Astrocyte of the hippocampus (primary cell): ENCODE results near the gene DOCK7.
A peak's percentile ranks its signal among the peaks of the same experiment; 100 is the strongest.
"Not testable (repeated sequence)": the region's sequence is repeated elsewhere in the genome, so short reads cannot be mapped to it uniquely, and the experiment has no call there.

Source experiments
- DNase-seq: peaks from one replicate; pipeline ENCODE4 v3.0.0; 2011; ENCODE audit warnings: low read depth, low spot score

The DOCK7 gene, protein sequence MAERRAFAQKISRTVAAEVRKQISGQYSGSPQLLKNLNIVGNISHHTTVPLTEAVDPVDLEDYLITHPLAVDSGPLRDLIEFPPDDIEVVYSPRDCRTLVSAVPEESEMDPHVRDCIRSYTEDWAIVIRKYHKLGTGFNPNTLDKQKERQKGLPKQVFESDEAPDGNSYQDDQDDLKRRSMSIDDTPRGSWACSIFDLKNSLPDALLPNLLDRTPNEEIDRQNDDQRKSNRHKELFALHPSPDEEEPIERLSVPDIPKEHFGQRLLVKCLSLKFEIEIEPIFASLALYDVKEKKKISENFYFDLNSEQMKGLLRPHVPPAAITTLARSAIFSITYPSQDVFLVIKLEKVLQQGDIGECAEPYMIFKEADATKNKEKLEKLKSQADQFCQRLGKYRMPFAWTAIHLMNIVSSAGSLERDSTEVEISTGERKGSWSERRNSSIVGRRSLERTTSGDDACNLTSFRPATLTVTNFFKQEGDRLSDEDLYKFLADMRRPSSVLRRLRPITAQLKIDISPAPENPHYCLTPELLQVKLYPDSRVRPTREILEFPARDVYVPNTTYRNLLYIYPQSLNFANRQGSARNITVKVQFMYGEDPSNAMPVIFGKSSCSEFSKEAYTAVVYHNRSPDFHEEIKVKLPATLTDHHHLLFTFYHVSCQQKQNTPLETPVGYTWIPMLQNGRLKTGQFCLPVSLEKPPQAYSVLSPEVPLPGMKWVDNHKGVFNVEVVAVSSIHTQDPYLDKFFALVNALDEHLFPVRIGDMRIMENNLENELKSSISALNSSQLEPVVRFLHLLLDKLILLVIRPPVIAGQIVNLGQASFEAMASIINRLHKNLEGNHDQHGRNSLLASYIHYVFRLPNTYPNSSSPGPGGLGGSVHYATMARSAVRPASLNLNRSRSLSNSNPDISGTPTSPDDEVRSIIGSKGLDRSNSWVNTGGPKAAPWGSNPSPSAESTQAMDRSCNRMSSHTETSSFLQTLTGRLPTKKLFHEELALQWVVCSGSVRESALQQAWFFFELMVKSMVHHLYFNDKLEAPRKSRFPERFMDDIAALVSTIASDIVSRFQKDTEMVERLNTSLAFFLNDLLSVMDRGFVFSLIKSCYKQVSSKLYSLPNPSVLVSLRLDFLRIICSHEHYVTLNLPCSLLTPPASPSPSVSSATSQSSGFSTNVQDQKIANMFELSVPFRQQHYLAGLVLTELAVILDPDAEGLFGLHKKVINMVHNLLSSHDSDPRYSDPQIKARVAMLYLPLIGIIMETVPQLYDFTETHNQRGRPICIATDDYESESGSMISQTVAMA (N-terminal part only)

DNA sequence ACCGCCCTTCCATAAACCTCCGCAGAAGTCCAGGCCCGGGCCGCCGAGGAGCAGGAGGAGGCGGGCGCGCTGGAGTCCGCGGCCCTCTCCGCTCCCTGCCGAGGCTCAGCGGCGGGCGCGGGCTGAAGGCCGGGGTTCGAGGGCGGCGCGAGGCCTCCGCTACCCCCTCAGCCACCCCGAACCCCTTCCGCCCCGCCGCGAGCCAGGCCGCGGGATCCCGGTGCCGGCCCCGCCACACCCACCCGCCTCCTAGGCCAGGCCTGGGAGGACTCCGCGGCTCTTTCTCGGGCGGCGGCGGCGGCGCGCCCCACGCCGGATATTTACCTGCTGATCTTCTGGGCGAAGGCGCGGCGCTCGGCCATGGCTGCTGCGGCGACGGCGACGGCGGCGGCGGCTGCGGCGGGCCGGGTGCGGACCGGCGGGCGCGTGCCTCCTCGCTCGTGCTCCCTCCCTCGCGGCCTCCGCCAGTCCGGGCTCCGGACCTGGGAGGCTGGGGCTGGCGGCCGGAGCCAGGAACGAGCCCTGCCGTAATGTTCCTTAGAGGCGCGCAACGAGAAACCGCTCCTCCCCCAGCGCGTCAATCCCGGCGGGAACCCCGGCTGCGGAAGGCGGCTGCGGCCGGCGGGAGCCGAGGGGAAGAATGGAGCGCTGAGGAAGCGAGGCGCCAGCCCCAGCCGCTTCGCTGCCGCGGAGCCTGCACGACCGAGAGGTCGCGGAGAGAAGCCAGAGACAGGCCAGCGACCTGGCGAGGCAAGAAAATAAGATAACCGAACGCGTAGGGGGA is at the start of gene DOCK7:
TSS of gene DOCK7 (minus strand) at position 484 of the 784 bp plus-strand sequence. CDS start at position 362, 122 bp downstream.
- DNase-seq: peak; percentile 94

DNA sequence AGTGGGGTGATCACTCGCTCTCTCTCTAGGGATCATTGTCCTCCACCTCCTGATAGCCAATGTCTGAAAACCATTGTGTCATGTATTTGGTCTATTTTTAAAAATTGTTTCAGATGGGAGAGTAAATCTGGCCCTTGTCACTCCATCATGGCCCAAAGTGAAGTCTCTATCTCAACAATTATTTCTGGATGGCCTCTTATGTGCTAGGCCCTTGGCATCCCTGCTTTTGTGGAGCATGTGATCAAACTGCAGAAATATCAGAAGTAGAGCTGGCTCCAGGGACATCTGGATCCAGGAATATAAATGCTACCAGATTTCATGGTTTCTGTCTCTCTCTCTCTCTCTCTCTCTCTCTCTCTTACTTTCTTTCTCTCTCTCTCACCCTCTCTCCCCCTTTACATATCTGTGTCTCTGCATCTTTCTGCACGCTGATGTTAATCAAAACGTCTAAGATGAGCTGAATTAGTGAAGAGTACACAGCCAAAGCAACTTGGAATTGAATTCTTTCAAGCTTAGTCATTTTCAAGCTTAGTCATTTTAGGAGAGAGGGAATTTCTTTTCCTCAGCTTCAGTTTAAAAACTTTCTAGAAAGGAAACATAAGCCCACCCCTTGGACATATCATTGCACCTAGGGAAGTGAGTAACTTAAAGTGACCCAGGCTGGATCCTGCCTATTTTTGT is 47.4 kb upstream of the DOCK7 start:
- peak; percentile 49 for DNase-seq

DNA sequence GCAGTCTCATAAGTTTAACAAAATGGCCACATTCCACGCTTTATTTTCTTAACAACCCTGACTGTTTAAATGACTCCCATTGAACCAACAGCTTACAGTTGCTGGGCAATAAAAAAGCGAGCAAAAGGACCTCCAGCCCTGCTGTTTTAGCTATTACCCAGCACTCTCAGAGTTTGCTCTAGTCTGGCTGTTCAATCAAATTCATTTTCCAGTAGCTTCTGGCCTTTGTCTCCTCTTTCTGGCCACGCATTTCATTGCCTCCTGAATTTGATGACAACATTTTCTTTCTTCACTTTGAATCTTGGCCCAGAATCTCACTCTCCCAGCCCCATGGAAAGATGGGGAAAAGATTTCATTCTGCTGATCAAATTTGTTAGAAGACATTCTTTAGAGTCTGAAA is 44.1 kb upstream of the DOCK7 start:
- DNase-seq: no peak

DNA sequence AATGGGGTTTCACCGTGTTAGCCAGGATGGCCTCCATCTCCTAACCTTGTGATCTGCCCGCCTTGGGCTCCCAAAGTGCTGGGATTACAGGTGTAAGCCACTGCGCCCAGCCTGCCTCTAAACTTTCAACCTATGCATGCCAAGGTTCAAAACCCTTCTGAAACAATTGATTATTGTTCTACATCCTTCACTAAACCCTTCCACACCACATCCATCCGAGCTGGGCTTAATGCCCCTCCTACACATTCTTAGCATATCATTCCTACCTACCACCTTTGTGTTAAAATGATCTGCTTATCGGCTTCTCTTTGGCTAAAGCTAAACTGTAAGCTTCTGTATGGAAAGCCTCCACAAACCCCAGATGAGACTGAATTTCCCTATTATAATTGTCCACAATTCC is 40.8 kb upstream of the DOCK7 start:
- no peak for DNase-seq

DNA sequence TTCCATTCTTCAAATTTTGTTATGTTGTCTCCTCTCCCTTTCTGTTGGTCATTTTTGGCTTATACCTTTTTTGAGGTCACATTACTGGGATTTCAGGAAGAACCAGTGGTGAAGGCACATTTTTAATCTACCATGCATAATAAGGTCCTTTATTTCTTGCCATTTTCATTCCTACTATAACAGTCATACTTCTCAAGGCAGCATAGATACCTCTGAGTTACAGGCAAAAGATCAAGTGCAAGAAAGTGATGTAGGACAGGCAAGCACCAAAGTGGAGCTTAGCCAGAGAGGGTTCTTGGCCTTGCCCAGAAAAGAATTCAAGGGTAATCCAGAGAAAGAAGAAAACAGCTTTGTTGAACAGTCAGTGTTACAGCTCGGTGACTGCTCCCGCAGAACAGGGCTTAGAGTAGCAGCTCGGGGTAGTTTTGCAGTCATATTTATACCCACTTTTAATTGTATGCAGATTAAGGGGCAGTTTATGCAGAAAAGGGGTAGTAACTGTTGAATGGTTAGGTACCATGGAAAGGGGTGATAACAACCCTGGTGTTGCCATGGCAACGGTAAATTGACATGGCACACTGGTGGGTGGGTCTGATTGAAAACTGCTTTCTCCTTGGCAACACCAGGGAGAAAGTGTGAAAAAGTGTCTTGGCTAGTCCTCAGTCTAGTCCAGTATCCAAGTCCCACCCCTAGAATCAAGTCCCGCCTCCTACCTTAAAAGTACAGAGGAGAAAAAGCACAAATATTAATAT is 39.6 kb upstream of the DOCK7 start:
- DNase-seq: peak; percentile 16

DNA sequence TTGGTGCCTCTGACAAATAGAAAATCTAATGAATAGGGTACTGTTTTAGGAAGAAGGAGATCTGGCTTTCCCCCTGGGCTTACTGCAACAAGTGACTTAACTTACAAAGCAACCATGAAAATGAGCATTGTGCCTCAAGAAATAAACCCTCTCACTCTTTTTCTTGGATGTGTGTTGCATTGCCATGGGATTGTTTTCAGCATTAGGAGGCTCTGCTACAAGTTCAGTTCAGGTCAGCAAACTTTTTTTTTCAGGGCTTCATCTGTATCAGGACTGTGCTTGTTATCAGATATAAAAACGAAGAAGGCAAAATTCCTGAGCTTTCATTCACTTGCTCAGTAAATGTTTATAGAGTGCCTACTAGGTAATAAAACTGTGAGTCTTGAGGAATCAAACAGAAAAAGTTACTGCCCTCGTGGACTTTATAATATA is 37.8 kb upstream of the DOCK7 start:
- DNase-seq: peak; percentile 27

DNA sequence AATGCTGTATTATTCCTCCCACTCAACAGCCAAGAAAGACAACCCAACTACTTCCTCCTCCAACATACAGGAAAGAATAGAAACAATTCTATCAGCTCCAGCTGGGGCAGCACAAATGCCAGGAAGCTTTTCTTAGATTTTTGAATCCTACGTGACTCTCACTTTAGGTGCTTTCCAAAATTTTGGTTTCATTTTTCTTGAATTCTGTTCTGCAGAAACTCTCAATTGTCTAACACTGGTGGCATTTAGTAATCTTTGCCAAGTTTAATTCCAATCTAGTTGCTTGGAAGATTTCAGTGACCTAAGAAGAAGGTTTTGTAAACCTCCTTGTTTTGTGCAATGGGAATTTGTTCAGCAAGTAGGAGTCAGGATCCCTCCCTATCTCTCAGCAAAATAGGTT is 37.1 kb upstream of the DOCK7 start:
- peak; percentile 53 for DNase-seq

DNA sequence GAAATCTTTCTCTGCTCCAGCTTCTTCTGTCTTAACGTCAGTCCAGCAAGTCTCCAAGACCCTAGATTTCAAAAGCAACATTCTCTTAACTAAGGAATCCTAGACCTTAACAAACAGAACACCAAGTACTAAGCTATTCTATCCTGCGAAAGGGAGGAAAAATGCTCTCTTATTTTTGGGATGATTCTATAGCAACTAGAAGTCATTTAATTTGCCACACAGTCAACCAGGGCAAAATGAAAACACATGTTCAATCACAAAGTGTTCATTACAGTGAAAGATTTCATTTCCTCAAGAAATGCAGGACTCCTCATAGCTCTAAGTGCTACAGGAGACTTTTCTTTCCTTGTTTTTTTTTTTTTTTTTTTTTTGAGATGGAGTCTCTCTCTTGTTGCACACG is 36.2 kb upstream of the DOCK7 start:
- no peak for DNase-seq

DNA sequence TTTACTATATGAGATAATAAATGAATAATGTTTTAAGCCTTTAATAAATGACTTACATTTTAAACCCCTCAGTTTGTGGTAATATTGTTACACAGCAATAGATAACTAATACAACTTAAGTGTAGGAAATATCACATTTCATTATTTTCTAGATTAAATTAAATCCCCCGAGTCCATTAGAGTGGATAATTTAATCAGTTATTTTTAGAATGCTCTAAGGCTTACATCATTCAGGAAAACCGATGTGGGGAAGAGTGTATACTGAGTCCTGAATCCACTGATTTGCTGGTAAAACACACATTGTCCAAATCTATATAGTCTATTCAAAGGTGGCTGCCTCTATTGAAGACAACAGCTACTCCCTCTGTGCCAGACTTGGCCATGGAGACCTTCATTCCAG is 35.7 kb upstream of the DOCK7 start:
- no peak for DNase-seq

DNA sequence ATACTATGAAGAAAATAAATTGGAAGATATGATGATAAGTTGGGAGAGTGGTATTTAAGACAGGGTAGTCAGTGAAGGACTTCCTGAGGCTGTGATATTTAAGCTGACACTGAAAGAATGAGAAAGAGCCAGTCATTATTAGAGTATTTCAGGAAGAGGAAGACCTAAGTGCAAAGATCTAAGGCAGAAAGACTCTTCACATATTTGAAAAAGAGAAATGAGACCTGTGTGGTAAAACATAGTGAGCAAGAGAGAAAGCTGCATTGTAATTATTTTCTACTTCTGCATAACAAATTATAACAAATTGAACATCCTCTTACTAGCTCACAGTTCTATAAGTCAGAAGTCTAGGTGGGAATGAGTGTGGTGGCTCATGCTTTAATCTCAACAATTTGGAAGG is 34.6 kb upstream of the DOCK7 start:
- DNase-seq: no peak

DNA sequence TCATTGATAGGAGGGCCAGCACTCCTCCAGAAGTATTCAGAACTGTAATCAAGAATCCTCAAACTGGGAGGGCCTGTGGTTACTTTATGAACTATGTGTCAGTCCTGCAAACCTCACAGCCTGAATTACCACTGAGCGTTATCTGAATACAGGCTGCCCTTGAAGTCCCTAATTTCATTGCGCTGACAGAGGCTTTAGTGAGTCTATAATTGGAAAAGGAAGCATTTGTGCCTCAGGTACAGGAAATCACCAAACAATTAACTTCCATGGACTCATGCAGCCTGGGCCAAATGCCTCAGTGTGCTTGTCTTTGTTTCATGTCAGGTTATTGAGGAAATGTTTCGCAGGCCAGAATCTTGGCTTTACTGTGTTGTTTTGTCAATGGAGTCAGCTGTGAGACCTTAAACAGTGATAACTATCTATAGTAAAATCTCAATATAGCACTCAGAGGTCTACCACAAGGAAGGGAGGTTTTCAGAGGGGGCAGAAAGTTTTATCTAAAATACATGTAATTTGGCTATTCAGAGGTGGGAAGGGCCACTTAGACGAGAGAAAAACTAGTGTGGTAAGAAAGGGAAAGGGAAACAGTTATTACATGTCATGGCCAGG is 32.9 kb upstream of the DOCK7 start:
- peak; percentile 60 for DNase-seq

DNA sequence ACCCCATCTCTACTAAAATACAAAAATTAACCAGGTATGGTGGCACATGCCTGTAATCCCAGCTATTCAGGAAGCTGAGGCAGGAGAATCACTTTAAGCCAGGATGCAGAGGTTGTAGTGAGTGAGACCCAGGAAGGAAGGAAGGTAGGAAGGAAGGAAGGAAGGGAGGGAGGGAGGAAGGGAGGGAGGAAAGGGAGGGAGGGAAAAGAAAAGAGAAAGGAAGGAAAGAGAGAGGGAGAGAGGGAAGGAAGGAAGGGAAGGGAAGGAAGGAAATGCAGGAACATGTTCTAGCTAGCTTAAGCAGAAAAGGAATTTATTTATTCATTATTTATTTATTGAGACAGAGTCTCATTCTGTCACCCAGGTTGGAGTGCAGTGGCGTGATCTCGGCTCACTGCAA is 30.2 kb upstream of the DOCK7 start:
- DNase-seq: not testable (repeated sequence)

DNA sequence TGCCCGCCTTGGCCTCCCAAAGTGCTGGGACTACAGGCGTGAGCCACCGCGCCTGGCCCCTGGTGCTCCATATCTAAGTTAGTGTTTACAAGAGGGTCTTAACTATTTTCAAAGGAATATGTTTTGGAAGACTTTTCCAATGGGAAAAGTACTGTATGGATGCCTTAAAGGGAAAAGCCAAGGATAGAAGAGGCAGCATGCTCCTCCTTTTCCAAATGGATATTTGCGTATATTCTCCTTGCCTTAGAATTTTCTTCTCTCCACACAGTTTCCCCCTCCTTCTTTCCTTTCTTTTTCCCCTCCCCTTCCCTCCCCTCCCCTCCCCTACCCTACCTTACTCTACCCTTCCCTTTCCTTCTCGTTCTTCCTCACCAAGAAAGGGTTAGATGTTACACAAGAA is 29.3 kb upstream of the DOCK7 start:
- DNase-seq: no peak

DNA sequence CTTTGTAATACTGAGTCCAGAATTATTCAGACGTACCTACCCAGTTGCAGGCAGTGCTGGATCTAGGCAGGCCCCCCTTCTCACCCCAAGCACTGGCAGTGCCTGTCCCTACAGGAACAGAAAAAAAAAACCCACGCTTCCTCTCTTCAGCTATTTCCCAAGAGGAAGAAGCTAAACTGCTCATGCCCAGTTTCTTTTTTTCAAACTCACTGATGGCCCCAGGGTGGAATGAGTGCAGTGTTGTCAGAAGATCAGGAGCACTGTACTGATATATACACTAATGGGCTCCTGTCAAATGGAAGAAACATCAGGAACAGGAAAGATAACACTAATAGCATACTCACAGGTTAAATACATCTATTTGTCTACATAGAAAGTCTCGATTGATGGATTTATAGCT is 28.2 kb upstream of the DOCK7 start:
- DNase-seq: no peak

DNA sequence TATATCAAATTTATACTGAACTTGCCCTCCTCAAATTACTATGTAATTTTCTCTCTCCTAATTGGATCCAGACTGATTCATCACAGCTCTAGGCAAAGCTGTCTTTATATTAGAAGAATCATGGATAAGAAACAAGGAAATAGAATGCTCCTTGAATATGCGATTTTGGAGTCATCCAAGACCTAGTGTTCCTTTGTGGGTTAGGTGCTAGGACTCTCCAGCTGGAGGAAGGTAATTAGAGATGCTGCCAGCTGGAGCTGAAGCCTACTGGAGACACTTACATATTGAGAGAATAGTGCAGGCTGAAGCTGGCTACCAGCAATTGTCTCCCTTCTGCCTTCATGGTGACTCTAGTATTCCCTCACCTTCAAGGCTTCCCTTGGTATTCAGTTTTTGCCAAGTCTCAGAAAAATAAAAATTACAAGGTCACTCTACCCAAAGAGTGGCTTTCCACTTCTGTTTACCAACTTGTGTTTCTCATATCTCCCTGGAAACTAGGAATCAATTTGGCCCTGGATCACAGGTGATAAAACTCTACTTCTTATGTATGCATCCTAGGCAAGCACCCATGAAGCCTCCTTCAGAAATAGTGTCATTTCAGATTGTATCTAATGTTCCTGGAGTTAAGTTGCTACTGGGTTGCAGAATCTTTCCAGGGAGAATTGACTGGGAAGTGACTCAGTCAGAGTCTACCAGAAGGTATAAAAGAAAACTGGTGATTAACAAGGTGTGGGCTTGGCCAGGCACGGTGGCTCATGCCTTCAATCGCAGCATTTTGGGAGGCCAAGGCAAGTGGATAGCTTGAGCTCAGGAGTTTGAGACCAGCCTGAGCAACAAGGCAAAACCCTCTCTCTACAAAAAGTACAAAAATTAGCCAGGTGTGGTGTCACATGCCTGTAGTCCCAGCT is 24.4 kb upstream of the DOCK7 start:
- peak; percentile 12 for DNase-seq

DNA sequence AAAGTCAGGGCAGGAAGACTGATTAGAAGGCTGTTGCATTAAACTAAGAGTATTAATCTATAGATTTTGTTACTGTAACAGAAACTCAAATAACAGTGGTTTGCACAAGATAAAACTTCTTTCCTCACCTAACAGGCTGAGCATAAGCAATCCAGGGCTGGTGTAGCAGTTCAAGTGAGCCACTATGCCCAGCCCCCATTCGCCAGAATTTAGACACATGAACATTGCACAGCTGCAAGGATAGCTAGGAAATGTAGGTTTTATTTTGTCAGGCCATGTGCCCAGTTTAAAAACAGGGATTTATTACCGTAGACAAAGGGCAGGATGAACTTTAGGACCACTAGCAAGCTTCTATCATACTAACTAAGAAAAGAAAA is 19.5 kb upstream of the DOCK7 start:
- DNase-seq: no peak

DNA sequence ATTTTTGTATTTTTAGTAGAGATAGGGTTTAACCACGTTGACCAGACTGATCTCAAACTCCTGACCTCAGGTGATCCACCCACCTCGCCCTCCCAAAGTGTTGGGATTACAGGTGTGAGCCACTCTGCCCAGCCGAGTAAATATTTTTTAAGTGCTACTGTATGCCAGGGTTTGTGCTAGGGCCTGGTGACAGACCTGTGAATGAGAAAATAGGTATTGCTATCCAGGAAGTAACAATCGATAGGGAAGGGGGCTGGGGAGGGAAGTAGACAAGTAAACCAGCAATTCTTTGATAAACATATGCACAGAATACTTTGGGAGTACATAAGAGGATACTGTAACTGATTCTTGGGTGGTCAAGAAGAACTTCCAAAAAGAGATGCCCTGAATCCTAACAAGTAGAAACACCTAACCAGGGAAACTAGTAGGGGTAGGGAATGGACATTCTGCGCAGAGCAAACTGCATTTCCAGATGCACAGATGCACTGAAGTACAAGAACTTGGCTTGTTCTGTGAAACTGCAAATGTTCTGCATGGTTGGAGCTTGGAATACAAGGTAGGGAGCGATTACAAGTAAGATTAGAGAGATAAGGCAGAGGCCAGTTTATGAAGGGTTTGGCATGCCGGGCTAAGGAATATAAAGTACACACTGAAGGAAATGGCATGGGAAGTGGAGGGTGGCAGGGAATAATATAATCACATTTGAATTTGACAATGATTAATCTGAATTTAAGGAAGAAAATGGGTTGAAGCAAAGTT is 19.0 kb upstream of the DOCK7 start:
- DNase-seq: peak; percentile 38

DNA sequence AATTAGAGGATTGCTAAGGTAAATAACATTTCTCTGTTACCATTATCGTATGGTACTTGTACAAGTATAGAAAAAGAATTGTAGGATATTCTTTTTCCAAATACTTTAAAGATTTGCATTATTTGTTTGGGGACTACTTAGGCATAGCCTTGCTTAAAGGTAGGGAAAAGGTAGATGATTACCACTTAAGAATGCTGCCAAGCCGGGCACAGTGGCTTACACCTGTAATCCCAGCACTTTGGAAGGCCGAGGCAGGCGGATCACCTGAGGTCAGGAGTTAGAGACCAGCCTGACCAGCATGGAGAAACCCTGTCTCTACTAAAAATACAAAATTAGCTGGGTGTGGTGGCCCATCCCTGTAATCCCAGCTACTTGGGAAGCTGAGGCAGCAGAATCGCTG is 10.0 kb upstream of the DOCK7 start:
- not testable (repeated sequence) for DNase-seq
